K562 (cell line): Measurements from ENCODE around the gene TAF10. TPM values are rescaled to one million over a fixed set of nuclear protein-coding genes. Genes with fewer than 3 reads are reported as not detected.

Experiments used
- CAMTA2 ChIP-seq: fragments of 250-450 bp; sonication (Bioruptor Pico); conservative IDR thresholded peaks from 2 replicates; pipeline ENCODE4 v1.5.1; 2022
- CCNT2 ChIP-seq: IDR thresholded peaks from 2 replicates; pipeline ENCODE4 v1.6.1; 2011; ENCODE audit warnings: borderline replicate concordance, low read depth, mild to moderate bottlenecking, moderate library complexity, mixed read lengths, low read length; ENCODE audit not compliant: insufficient read length; ENCODE audit errors: extremely low read depth
- CEBPG ChIP-seq, 3 experiments: fragments of 200-800 bp in 1 of 3; sonication (Bioruptor generic) in 1 of 3; sonication (generic) in 1 of 3; formaldehyde crosslinking in 1 of 3; IDR thresholded peaks in 2 of 3; conservative IDR thresholded peaks in 1 of 3; 2 replicates each; pipeline versions ENCODE4 v1.6.1 to v1.8.0; 2016 to 2022; ENCODE audit warnings: missing compliant biosample characterization in 2 of 3, missing genetic modification characterization in 2 of 3, mild to moderate bottlenecking in 1 of 3, missing genetic modification reagents in 1 of 3
- E2F5 ChIP-seq: sonication (generic); formaldehyde crosslinking; IDR thresholded peaks from 2 replicates; pipeline ENCODE4 v1.8.0; 2022; ENCODE audit warnings: mild to moderate bottlenecking, missing genetic modification reagents
- ELF1 ChIP-seq: fragments of 200-800 bp; sonication (Bioruptor generic); IDR thresholded peaks from 2 replicates; pipeline ENCODE4 v1.6.1; 2016; ENCODE audit warnings: missing genetic modification characterization, missing compliant biosample characterization
- HNRNPL ChIP-seq: fragments of 200-400 bp; formaldehyde crosslinking; IDR thresholded peaks from 2 replicates; pipeline ENCODE4 v1.6.1; 2017; ENCODE audit warnings: low read depth, mild to moderate bottlenecking, low read length
- KLF6 ChIP-seq: fragments of 250-450 bp; sonication (Bioruptor Pico); IDR thresholded peaks from 2 replicates; pipeline ENCODE4 v1.4.0; 2020; ENCODE audit warnings: mild to moderate bottlenecking, moderate library complexity, borderline replicate concordance
- LEF1 ChIP-seq: fragments of 450-650 bp; IDR thresholded peaks from 2 replicates; pipeline ENCODE4 v1.6.1; 2016; ENCODE audit warnings: mild to moderate bottlenecking
- NBN ChIP-seq: fragments of 450-650 bp; IDR thresholded peaks from 2 replicates; pipeline ENCODE4 v1.6.1; 2016; ENCODE audit warnings: low read depth, mild to moderate bottlenecking
- NCOA4 ChIP-seq: fragments of 450-650 bp; IDR thresholded peaks from 2 replicates; pipeline ENCODE4 v1.6.1; 2018; ENCODE audit warnings: mild to moderate bottlenecking; ENCODE audit not compliant: partially characterized antibody
- NFE2 ChIP-seq: IDR thresholded peaks from 2 replicates; pipeline ENCODE4 v1.6.1; 2014; ENCODE audit warnings: antibody characterized with exemption, low read depth
- POLR2G ChIP-seq: fragments of 200-400 bp; formaldehyde crosslinking; IDR thresholded peaks from 2 replicates; pipeline ENCODE4 v1.6.1; 2017; ENCODE audit warnings: low read depth, mild to moderate bottlenecking, antibody characterized with exemption, low read length, moderate library complexity
- SMARCC2 ChIP-seq: fragments of 450-650 bp; IDR thresholded peaks from 2 replicates; pipeline ENCODE4 v1.6.1; 2017; ENCODE audit warnings: antibody characterized with exemption, moderate library complexity, mild to moderate bottlenecking, low read depth
- STAT5A ChIP-seq: IDR thresholded peaks from 2 replicates; pipeline ENCODE4 v1.6.1; 2012; ENCODE audit warnings: low read length, inconsistent platforms, borderline replicate concordance
- THRAP3 ChIP-seq: fragments of 450-650 bp; IDR thresholded peaks from 2 replicates; pipeline ENCODE4 v1.6.1; 2016; ENCODE audit warnings: mild to moderate bottlenecking, inconsistent platforms, borderline replicate concordance
- TSHZ1 ChIP-seq: fragments of 250-450 bp; sonication (Bioruptor Pico); IDR thresholded peaks from 2 replicates; pipeline ENCODE4 v1.4.0; 2020; ENCODE audit warnings: mild to moderate bottlenecking, moderate library complexity
- ZEB2 ChIP-seq: fragments of 450-650 bp; IDR thresholded peaks from 2 replicates; pipeline ENCODE4 v1.6.1; 2016
- ZNF165 ChIP-seq: fragments of 250-450 bp; sonication (Bioruptor Pico); IDR thresholded peaks from 2 replicates; pipeline ENCODE4 v1.4.0; 2020; ENCODE audit warnings: borderline replicate concordance
- ZNF175 ChIP-seq: fragments of 200-800 bp; sonication (Bioruptor generic); IDR thresholded peaks from 2 replicates; pipeline ENCODE4 v1.6.1; 2016; ENCODE audit warnings: low read depth, mild to moderate bottlenecking, missing genetic modification characterization, missing compliant biosample characterization
- ZNF3 ChIP-seq: fragments of 250-450 bp; sonication (Bioruptor Pico); IDR thresholded peaks from 2 replicates; pipeline ENCODE4 v1.5.0; 2021; ENCODE audit warnings: mild to moderate bottlenecking, moderate library complexity
- ZNF586 ChIP-seq: fragments of 450-650 bp; formaldehyde crosslinking; conservative IDR thresholded peaks from 2 replicates; pipeline ENCODE4 v1.4.0; 2020; ENCODE audit warnings: mild to moderate bottlenecking, moderate library complexity
- ZNF668 ChIP-seq: fragments of 250-450 bp; sonication (Bioruptor Pico); IDR thresholded peaks from 2 replicates; pipeline ENCODE4 v1.8.0; 2022; ENCODE audit warnings: mild to moderate bottlenecking, inconsistent platforms
- ZNF740 ChIP-seq, 3 experiments: fragments of 200-800 bp in 1 of 3; sonication (Bioruptor generic) in 1 of 3; sonication (generic) in 1 of 3; formaldehyde crosslinking in 1 of 3; IDR thresholded peaks; 2 replicates each; pipeline versions ENCODE4 v1.6.1 to v1.8.0; 2016 to 2022; ENCODE audit warnings: mild to moderate bottlenecking in 2 of 3, missing compliant biosample characterization in 2 of 3, missing genetic modification characterization in 2 of 3, missing genetic modification reagents in 1 of 3
- ZNF830 ChIP-seq: fragments of 250-450 bp; sonication (Bioruptor Pico); IDR thresholded peaks from 2 replicates; pipeline ENCODE4 v1.5.0; 2021; ENCODE audit warnings: mild to moderate bottlenecking
- polyA plus RNA-seq, 8 experiments: library from polyadenylated mRNA; depleted of rRNA in 4 of 8; stranded (reverse) in 5 of 8; unstranded in 3 of 8; fragments of >200 nt; fragmentation: Nextera tagmentation in 2 of 8; fragmentation: Illumina TruSeq in 1 of 8; extraction: Ambion mirVana in 2 of 8; extraction: Trizol in 1 of 8; gene quantifications; 2 replicates each; pipeline versions ENCODE4 v1.2.1 to v1.2.3, GENCODE V29; 2011 to 2014; ENCODE audit warnings: inconsistent platforms in 1 of 8, missing spikeins in 1 of 8
- total RNA-seq, 7 experiments: library from RNA; depleted of rRNA in 6 of 7; stranded (reverse); fragments of >200 nt in 6 of 7; fragmentation: Illumina TruSeq in 2 of 7; extraction: Trizol in 2 of 7; gene quantifications; 2 replicates each; pipeline versions ENCODE4 v1.2.1 to v1.2.3, GENCODE V29; 2011 to 2021; ENCODE audit warnings: low replicate concordance in 1 of 7

Gene TAF10
- total and polyA plus RNA-seq, 9 of the 15 experiments (the other 6 are each of a cell fraction or from before 2014, with no cell fraction given) = 19.5 to 197 (median 121) TPM

GRCh38 chr11:6619004-6619745 lies 7.2 kb upstream of the TAF10 start, which contains the start of gene TPP1 (continued):
- TF ChIP-seq TSHZ1 (CRISPR knock-in tag) (no peak), NCOA4 (no peak), POLR2G (peak; percentile 40; the same call in 1 of the 2 replicates), ELF1 (tag) (no peak; the same call in 1 of the 2 replicates), ZNF586 (no peak), NFE2 (peak; percentile 18; the same call in 1 of the 2 replicates), HNRNPL (no peak), ZNF830 (CRISPR knock-in tag) (no peak), E2F5 (CRISPR knock-in tag) (no peak), ZNF175 (no peak), THRAP3 (no peak), ZNF165 (CRISPR knock-in tag) (no peak), STAT5A (no peak), CAMTA2 (no peak), CCNT2 (no peak), NBN (peak; percentile 47; the same call in 1 of the 2 replicates), CEBPG (CRISPR knock-in tag; IDR thresholded peaks at IDR 0.05) (no peak), CEBPG (tag; conservative IDR thresholded peaks at IDR 0.05 in 1 of 2, IDR thresholded peaks at IDR 0.05 in 1 of 2) (no peak), ZNF740 (CRISPR knock-in tag; IDR thresholded peaks at IDR 0.05) (no peak), ZNF740 (tag; IDR thresholded peaks at IDR 0.05) (no peak), ZNF3 (CRISPR knock-in tag) (no peak), ZNF668 (CRISPR knock-in tag) (no peak), SMARCC2 (no peak), ZEB2 (no peak), KLF6 (CRISPR knock-in tag) (no peak), LEF1 (no peak)
